Neural progenitor cell (in vitro differentiated cells): ENCODE measurements around the gene NABP1.

Experiments
- CTCF ChIP-seq: fragments of 200-600 bp; sonication (generic); IDR thresholded peaks from 2 replicates; pipeline ENCODE4 v1.5.1; 2017; ENCODE audit warnings: antibody characterized with exemption, mild to moderate bottlenecking
- EZH2 ChIP-seq: fragments of 200-600 bp; sonication (generic); IDR thresholded peaks from 2 replicates; pipeline ENCODE4 v1.6.1; 2017; ENCODE audit warnings: antibody characterized with exemption, mild to moderate bottlenecking, moderate library complexity
- EZH2phosphoT487 ChIP-seq: fragments of 200-600 bp; sonication (generic); IDR thresholded peaks from 2 replicates; pipeline ENCODE4 v1.6.1; 2017; ENCODE audit warnings: antibody characterized with exemption

- TF ChIP-seq CTCF (no peak), EZH2 (no peak), EZH2phosphoT487 (no peak)
Observed at GRCh38 chr2:191696001-191696400, 18.1 kb downstream of the NABP1 start.
